Stomach (tissue), 4 donors: ENCODE results near the gene COPS4.

Experiments
- POLR2A ChIP-seq, 4 donors: fragments of 450-650 bp; IDR thresholded peaks; one replicate each; pipeline ENCODE4 v1.6.1; 2016; ENCODE audit warnings: antibody characterized with exemption in 4 of 4, control low read depth in 2 of 4, mild to moderate bottlenecking in 1 of 4, moderate library complexity in 1 of 4
- POLR2AphosphoS5 ChIP-seq, 3 donors: sonication (generic); formaldehyde crosslinking; IDR thresholded peaks; one replicate each; pipeline ENCODE4 v1.6.1; 2016; ENCODE audit warnings: antibody characterized with exemption in 3 of 3
- TF ChIP-seq, protein P1 (sequence below), 7 experiments: fragments of 450-650 bp in 4 of 7; fragments of 200-600 bp in 3 of 7; sonication (generic) in 3 of 7; IDR thresholded peaks; one replicate each; pipeline ENCODE4 v1.5.1; 2016 to 2019; ENCODE audit warnings: antibody characterized with exemption in 7 of 7, control low read depth in 2 of 7, mild to moderate bottlenecking in 1 of 7

DNA sequence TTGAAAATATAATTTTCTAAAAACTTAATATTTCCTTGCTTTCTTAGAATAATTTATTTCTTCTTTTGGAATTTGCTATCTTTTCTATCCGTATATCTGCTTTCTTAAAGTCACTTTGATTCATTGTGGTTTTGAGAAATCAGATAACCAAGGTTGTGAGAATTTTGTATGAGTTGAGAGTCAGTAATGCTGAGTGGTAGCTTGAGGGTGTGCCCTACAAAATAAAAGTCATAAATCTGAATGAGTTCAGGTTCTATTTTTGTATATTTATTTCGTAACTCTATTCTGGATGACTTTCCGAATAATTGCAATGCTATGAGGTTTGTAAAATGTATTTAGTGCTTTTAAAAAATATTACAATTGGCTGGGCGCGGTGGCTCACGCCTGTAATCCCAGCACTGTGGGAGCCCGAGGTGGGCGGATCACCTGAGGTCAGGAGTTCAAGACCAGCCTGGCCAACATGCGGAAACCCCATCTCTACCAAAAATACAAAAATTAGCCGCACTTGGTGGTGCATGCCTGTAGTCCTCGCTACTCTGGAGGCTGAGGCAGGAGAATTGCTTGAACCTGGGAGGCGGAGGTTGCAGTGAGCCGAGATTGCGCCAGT lies 8.9 kb downstream of the COPS4 start:
- TF ChIP-seq POLR2A (IDR thresholded peaks at IDR 0.05) (no peak), POLR2AphosphoS5 (IDR thresholded peaks at IDR 0.05) (no peak)
- TF ChIP-seq, protein P1, sequence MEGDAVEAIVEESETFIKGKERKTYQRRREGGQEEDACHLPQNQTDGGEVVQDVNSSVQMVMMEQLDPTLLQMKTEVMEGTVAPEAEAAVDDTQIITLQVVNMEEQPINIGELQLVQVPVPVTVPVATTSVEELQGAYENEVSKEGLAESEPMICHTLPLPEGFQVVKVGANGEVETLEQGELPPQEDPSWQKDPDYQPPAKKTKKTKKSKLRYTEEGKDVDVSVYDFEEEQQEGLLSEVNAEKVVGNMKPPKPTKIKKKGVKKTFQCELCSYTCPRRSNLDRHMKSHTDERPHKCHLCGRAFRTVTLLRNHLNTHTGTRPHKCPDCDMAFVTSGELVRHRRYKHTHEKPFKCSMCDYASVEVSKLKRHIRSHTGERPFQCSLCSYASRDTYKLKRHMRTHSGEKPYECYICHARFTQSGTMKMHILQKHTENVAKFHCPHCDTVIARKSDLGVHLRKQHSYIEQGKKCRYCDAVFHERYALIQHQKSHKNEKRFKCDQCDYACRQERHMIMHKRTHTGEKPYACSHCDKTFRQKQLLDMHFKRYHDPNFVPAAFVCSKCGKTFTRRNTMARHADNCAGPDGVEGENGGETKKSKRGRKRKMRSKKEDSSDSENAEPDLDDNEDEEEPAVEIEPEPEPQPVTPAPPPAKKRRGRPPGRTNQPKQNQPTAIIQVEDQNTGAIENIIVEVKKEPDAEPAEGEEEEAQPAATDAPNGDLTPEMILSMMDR (IDR thresholded peaks at IDR 0.05), result no peak
